PFSK-1 (cell line): Measurements from ENCODE around the gene C10orf53.

Experiments used
- FOXP2 ChIP-seq: optimal IDR thresholded peaks from 2 replicates; pipeline ENCODE3; 2011; ENCODE audit warnings: borderline replicate concordance, control low read depth, inconsistent platforms; ENCODE audit not compliant: insufficient read depth; ENCODE audit errors: extremely low read length, extremely low read depth
- POLR2AphosphoS5 ChIP-seq: IDR thresholded peaks from 2 replicates; pipeline ENCODE4 v1.6.1; 2012; ENCODE audit warnings: low read depth, mild to moderate bottlenecking, control low read depth, low read length, moderate library complexity
- REST ChIP-seq, 2 experiments: IDR thresholded peaks; 2 replicates each; pipeline versions ENCODE4 v1.6.1 to v1.8.0; 2011 to 2012; ENCODE audit warnings: low read depth in 2 of 2, low read length in 2 of 2, control low read depth in 1 of 2, inconsistent platforms in 1 of 2, mild to moderate bottlenecking in 1 of 2, moderate library complexity in 1 of 2; ENCODE audit not compliant: insufficient read depth in 1 of 2
- SIN3A ChIP-seq: IDR thresholded peaks from 2 replicates; pipeline ENCODE4 v1.6.1; 2012; ENCODE audit warnings: mild to moderate bottlenecking, low read length, moderate library complexity, borderline replicate concordance; ENCODE audit not compliant: insufficient read depth
- TAF1 ChIP-seq: IDR thresholded peaks from 2 replicates; pipeline ENCODE4 v1.6.1; 2012; ENCODE audit warnings: low read length, control low read depth, borderline replicate concordance; ENCODE audit not compliant: insufficient read depth

GRCh38 chr10:49735848-49736563, 56.6 kb downstream of the C10orf53 start:
- TF ChIP-seq POLR2AphosphoS5 = no peak
- no peak for TF ChIP-seq FOXP2
- no peak for TF ChIP-seq REST (IDR thresholded peaks at IDR 0.05; ENCODE audit: insufficient read depth in 1 of 2, low read depth in 2 of 2, low read length in 2 of 2)
- TF ChIP-seq SIN3A = no peak
- no peak for TF ChIP-seq TAF1
